B cell (primary cell): Measurements from ENCODE around the gene PLEKHA7. TPM values are rescaled to one million over a fixed set of nuclear protein-coding genes. Genes with fewer than 3 reads are reported as not detected.

Source experiments
- ATAC-seq: fragments of 200-7000 bp; cut with Tn5 transposase; one replicate; pipeline ENCODE4 v1.10.0; 2021; ENCODE audit warnings: low read depth, mild to moderate bottlenecking, moderate number of reproducible peaks, moderate library complexity
- CTCF ChIA-PET: fragments of 350-600 bp; sonication (Branson Sonifier 250); formaldehyde crosslinking; loops from one replicate; lab custom pipeline; 2021; ENCODE audit warnings: antibody characterized with exemption, inconsistent platforms; lab: Charles Lee
- POLR2A ChIA-PET: fragments of 350-600 bp; sonication (Branson Sonifier 250); formaldehyde crosslinking; loops from one replicate; lab custom pipeline; 2021; ENCODE audit warnings: antibody characterized with exemption; lab: Charles Lee
- DNase-seq: peaks from one replicate; pipeline ENCODE4 v3.0.0; 2013
- H2AFZ ChIP-seq: 2 replicates; pipeline ENCODE4 v1.6.1; 2012; ENCODE audit warnings: mild to moderate bottlenecking, low read depth, low read length; ENCODE audit not compliant: insufficient read depth, poor library complexity, severe bottlenecking
- H3K27ac ChIP-seq, 2 donors: 1 replicate in 1 of 2; 2 replicates in 1 of 2; pipeline ENCODE4 v1.5.1; 2012 to 2013; ENCODE audit warnings: low read length in 2 of 2, mild to moderate bottlenecking in 2 of 2, moderate library complexity in 1 of 2
- H3K27me3 ChIP-seq, 4 experiments: fragments of 200-600 bp in 1 of 4; sonication (generic) in 1 of 4; replicated peaks in 1 of 4; 1 replicate in 2 of 4; 2 replicates in 2 of 4; pipeline versions ENCODE4 v1.6.1 to v1.7.0; 2013 to 2016; ENCODE audit warnings: low read length in 3 of 4, mild to moderate bottlenecking in 2 of 4, mixed read lengths in 1 of 4, moderate library complexity in 1 of 4; ENCODE audit not compliant: insufficient read depth in 4 of 4, control insufficient read depth in 3 of 4; ENCODE audit errors: control extremely low read depth in 1 of 4
- H3K36me3 ChIP-seq, 2 experiments: replicated peaks in 1 of 2; 1 replicate in 1 of 2; 2 replicates in 1 of 2; pipeline versions ENCODE4 v1.6.1 to v1.7.1; 2013; ENCODE audit warnings: low read length in 1 of 2; ENCODE audit not compliant: insufficient read depth in 2 of 2, control insufficient read depth in 1 of 2; ENCODE audit errors: control extremely low read depth in 1 of 2, extremely low read depth in 1 of 2
- H3K4me1 ChIP-seq, 2 donors: fragments of 200-600 bp in 1 of 2; sonication (generic) in 1 of 2; 1 replicate in 1 of 2; 2 replicates in 1 of 2; pipeline versions ENCODE4 v1.5.1 to v1.6.1; 2013 to 2017; ENCODE audit warnings: low read length in 2 of 2; ENCODE audit not compliant: control insufficient read depth in 2 of 2, insufficient read depth in 2 of 2
- H3K4me2 ChIP-seq: replicated peaks from 2 replicates; pipeline ENCODE3; 2012; ENCODE audit warnings: mild to moderate bottlenecking, low read depth, low read length; ENCODE audit not compliant: poor library complexity, severe bottlenecking
- H3K4me3 ChIP-seq, 5 experiments: fragments of 200-600 bp in 1 of 5; sonication (generic) in 1 of 5; 1 replicate in 3 of 5; 2 replicates in 2 of 5; pipeline versions ENCODE4 v1.5.1 to v1.7.0; 2011 to 2016; ENCODE audit warnings: low read length in 4 of 5, mild to moderate bottlenecking in 4 of 5, low read depth in 2 of 5, control low read depth in 1 of 5, moderate library complexity in 1 of 5; ENCODE audit not compliant: insufficient read depth in 1 of 5; ENCODE audit errors: control extremely low read depth in 1 of 5, extremely low read depth in 1 of 5
- H3K79me2 ChIP-seq: fragments of 200-600 bp; sonication (generic); one replicate; pipeline ENCODE4 v1.6.0; 2016; ENCODE audit warnings: low read length; ENCODE audit not compliant: control insufficient read depth, insufficient read depth
- H3K9ac ChIP-seq: fragments of 200-600 bp; sonication (generic); 2 replicates; pipeline ENCODE4 v1.6.1; 2017; ENCODE audit warnings: mild to moderate bottlenecking, low read length, moderate library complexity
- H3K9me3 ChIP-seq, 3 donors: one replicate each; pipeline versions ENCODE4 v1.6.1 to v1.7.1; 2013; ENCODE audit warnings: low read length in 2 of 3; ENCODE audit not compliant: control insufficient read depth in 2 of 3, insufficient read depth in 1 of 3; ENCODE audit errors: control extremely low read depth in 1 of 3
- H4K20me1 ChIP-seq: 2 replicates; pipeline ENCODE4 v1.6.0; 2012; ENCODE audit warnings: mild to moderate bottlenecking, low read length; ENCODE audit not compliant: insufficient read depth, control insufficient read depth, poor library complexity, severe bottlenecking
- H3K27ac Mint-ChIP-seq: one replicate; pipeline ENCODE4 v1.8.0; 2021; ENCODE audit warnings: mixed read lengths
- H3K27me3 Mint-ChIP-seq: one replicate; pipeline ENCODE4 v1.8.0; 2021; ENCODE audit warnings: mixed read lengths
- H3K4me1 Mint-ChIP-seq: one replicate; pipeline ENCODE4 v1.8.0; 2021; ENCODE audit warnings: mixed read lengths
- H3K4me3 Mint-ChIP-seq: one replicate; pipeline ENCODE4 v1.8.0; 2021; ENCODE audit warnings: mixed read lengths
- H3K9me3 Mint-ChIP-seq: one replicate; pipeline ENCODE4 v1.8.0; 2022; ENCODE audit warnings: mixed read lengths; ENCODE audit not compliant: insufficient read depth
- EZH2 ChIP-seq: IDR thresholded peaks from 2 replicates; pipeline ENCODE4 v1.6.1; 2012; ENCODE audit warnings: borderline replicate concordance, low read depth, mild to moderate bottlenecking, moderate library complexity, low read length; ENCODE audit not compliant: insufficient read depth, poor library complexity, severe bottlenecking
- whole genome bisulfite sequencing: methylation state at CpG from one replicate; pipeline ENCODE4 v1.1.5; 2013; ENCODE audit warnings: missing lambda C conversion rate; ENCODE audit not compliant: insufficient coverage; 5-methylcytosine and 5-hydroxymethylcytosine counted together
- intact Hi-C: fragments of 100-400 bp; cut with micrococcal nuclease; formaldehyde crosslinking; loops from one replicate; pipeline ENCODE4 v1.10.0; 2022
- polyA plus RNA-seq: library from polyadenylated mRNA; depleted of rRNA; stranded (reverse); fragments of >200 nt; gene quantifications from 2 replicates; pipeline ENCODE4 v1.2.3, GENCODE V29; 2012
- total RNA-seq, 2 donors: library from RNA; stranded (reverse); fragments of 120-200 nt in 1 of 2; gene quantifications; 1 replicate in 1 of 2; 2 replicates in 1 of 2; pipeline versions ENCODE4 v1.2.3 to v1.2.4, GENCODE V29; 2013 to 2022
- TF ChIP-seq, protein P1 (sequence below): fragments of 200-600 bp; IDR thresholded peaks from one replicate; pipeline ENCODE4 v1.8.0; 2022; ENCODE audit warnings: antibody characterized with exemption, mild to moderate bottlenecking

The PLEKHA7 gene
- total and polyA plus RNA-seq, 2 donors (not counting 1 experiment from before 2014, with no cell fraction given): 1.7 to 8.2 TPM

DNA sequence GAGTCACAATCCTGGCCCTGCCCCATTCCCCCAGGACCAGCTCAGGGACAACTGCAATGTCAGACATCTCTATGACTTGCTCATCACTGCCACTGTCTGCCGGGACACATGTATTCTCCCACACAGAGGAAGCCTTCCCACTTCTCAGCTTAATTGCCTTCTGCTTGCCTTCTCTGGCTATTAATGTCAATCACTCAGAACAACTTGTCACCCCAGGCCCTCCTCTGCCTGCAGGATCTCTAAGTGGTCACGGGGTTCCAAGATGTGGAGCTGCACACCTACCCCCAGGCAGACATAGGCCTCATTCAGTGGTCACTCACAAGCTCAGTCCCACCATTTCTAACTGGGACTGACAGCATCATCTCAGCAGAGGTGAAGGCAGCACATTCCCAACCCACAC is 15.1 kb downstream of the PLEKHA7 start:
- H3K27me3 Mint-ChIP-seq: no peaks in the 10 kb centered on the region
- H3K79me2 ChIP-seq: no peaks in the 10 kb centered on the region
- no peaks in the 10 kb centered on the region for H3K9me3 ChIP-seq
- H4K20me1 ChIP-seq: no peaks in the 10 kb centered on the region
- H3K4me3 ChIP-seq: no peak overlapping the region
- 91% methylated on average over 2 of the region's 2 CpGs for WGBS
- H3K27ac ChIP-seq: no peak overlapping the region
- H3K4me1 Mint-ChIP-seq: no peaks in the 10 kb centered on the region
- no peak for TF ChIP-seq EZH2
- TF ChIP-seq, protein P1, sequence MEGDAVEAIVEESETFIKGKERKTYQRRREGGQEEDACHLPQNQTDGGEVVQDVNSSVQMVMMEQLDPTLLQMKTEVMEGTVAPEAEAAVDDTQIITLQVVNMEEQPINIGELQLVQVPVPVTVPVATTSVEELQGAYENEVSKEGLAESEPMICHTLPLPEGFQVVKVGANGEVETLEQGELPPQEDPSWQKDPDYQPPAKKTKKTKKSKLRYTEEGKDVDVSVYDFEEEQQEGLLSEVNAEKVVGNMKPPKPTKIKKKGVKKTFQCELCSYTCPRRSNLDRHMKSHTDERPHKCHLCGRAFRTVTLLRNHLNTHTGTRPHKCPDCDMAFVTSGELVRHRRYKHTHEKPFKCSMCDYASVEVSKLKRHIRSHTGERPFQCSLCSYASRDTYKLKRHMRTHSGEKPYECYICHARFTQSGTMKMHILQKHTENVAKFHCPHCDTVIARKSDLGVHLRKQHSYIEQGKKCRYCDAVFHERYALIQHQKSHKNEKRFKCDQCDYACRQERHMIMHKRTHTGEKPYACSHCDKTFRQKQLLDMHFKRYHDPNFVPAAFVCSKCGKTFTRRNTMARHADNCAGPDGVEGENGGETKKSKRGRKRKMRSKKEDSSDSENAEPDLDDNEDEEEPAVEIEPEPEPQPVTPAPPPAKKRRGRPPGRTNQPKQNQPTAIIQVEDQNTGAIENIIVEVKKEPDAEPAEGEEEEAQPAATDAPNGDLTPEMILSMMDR: no peak
- ATAC-seq: no peak
- no peak for DNase-seq
- CTCF ChIA-PET: no interaction called here
- H3K9me3 Mint-ChIP-seq: no peaks in the 10 kb centered on the region
- no peak overlapping the region for H2AFZ ChIP-seq
- no peaks in the 10 kb centered on the region for H3K36me3 ChIP-seq
- POLR2A ChIA-PET: no interaction called here
- H3K4me3 Mint-ChIP-seq: no peak overlapping the region
- H3K4me1 ChIP-seq: no peaks in the 10 kb centered on the region
- H3K4me2 ChIP-seq: no peak overlapping the region
- intact Hi-C loops: no loop called here
- H3K9ac ChIP-seq: no peak overlapping the region
- no peaks in the 10 kb centered on the region for H3K27me3 ChIP-seq
- H3K27ac Mint-ChIP-seq: no peak overlapping the region

DNA sequence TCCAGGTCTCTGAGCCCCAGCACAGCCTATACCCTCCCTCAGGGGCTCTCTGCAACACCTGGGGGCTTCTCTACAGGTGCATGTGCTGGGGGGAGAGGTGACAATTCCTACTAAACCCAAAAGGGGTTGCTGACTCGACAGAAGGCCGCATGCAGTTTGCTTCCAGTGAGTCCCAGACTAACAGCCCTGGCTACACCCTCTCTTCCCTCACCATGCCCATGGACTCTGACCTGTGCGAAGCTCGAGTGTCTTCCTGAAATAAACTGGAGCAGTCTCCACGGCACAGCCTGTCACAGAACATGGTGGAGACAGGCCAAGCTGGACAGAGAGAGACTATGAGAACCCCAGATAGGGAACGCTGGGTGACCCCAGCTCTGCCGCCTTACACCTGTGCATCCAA is 16.6 kb downstream of the PLEKHA7 start:
- POLR2A ChIA-PET: interaction anchor here (0.6 kb wide), 1 partner anchor 38 kb away, joined by 3 read pairs; no protein-coding TSS in a partner anchor
- intact Hi-C loops: no loop called here
- CTCF ChIA-PET: no interaction called here
- Mint-ChIP-seq H3K4me3 (no peak overlapping the region), H3K4me1 (no peaks in the 10 kb centered on the region), H3K27ac (no peak overlapping the region), H3K9me3 (no peaks in the 10 kb centered on the region), H3K27me3 (no peaks in the 10 kb centered on the region)
- WGBS: 82% methylated on average over 5 of the region's 7 CpGs
- Histone ChIP-seq H3K4me1 (no peaks in the 10 kb centered on the region), H3K9me3 (no peaks in the 10 kb centered on the region), H3K27ac (no peak overlapping the region), H2AFZ (no peak overlapping the region), H3K79me2 (no peaks in the 10 kb centered on the region), H4K20me1 (no peaks in the 10 kb centered on the region), H3K4me3 (no peak overlapping the region), H3K36me3 (no peaks in the 10 kb centered on the region), H3K27me3 (no peaks in the 10 kb centered on the region), H3K9ac (no peak overlapping the region), H3K4me2 (no peak overlapping the region)
- DNase-seq (no peak), ATAC-seq (no peak)
- no peak for TF ChIP-seq EZH2
- TF ChIP-seq, protein P1: no peak
